Stimulated activated CD4-positive, alpha-beta T cell treated with anti-CD3 and anti-CD28 coated beads, Interleukin-12 subunit alpha, Interleukin-12 subunit beta, amount 100 ng/mL, for 48 hours (primary cell): Measurements from ENCODE around the gene TEKTIP1.
"Not testable (repeated sequence)": the region's sequence is repeated elsewhere in the genome, so short reads cannot be mapped to it uniquely, and the experiment has no call there.

ENCODE experiments used
- DNase-seq, 3 donors: peaks; one replicate each; pipeline ENCODE4 v3.0.0-alpha.2; 2020; ENCODE audit warnings: low read depth in 2 of 3, low spot score in 1 of 3

The TEKTIP1 gene

GRCh38 chr19:3507371-3508120 lies 31.4 kb upstream of the TEKTIP1 start:
- DNase-seq, result peak in 1 of 3 donors; percentile 17

- DNase-seq, result not testable (repeated sequence)
These were observed 30.8 kb upstream of the TEKTIP1 start for GRCh38 chr19:3508121-3508661.

- no peak for DNase-seq
These were observed 30.0 kb upstream of the TEKTIP1 start for GRCh38 chr19:3508771-3509535.

GRCh38 chr19:3509566-3509989 lies 29.4 kb upstream of the TEKTIP1 start:
- DNase-seq, result peak in 2 of 3 donors; percentile 24 to 42

GRCh38 chr19:3510727-3511126 lies 28.2 kb upstream of the TEKTIP1 start:
- DNase-seq, result no peak

GRCh38 chr19:3511506-3512251 lies 27.3 kb upstream of the TEKTIP1 start:
- no peak for DNase-seq

GRCh38 chr19:3512562-3513228 lies 26.3 kb upstream of the TEKTIP1 start:
- DNase-seq, result no peak

GRCh38 chr19:3513229-3514140 lies 25.5 kb upstream of the TEKTIP1 start:
- DNase-seq, result no peak

- no peak for DNase-seq
These were observed 24.0 kb upstream of the TEKTIP1 start for GRCh38 chr19:3514930-3515329.

GRCh38 chr19:3515891-3516422 lies 23.0 kb upstream of the TEKTIP1 start:
- DNase-seq, result no peak

GRCh38 chr19:3516675-3517207 lies 22.2 kb upstream of the TEKTIP1 start:
- no peak for DNase-seq

- DNase-seq, result no peak
These were observed 21.3 kb upstream of the TEKTIP1 start for GRCh38 chr19:3517638-3518037.

- DNase-seq, result no peak
These were observed 20.7 kb upstream of the TEKTIP1 start for GRCh38 chr19:3518255-3518654.

- DNase-seq, result no peak
These were observed 20.3 kb upstream of the TEKTIP1 start for GRCh38 chr19:3518659-3519058.

- no peak for DNase-seq
These were observed 19.8 kb upstream of the TEKTIP1 start for GRCh38 chr19:3519126-3519525.

- DNase-seq, result no peak
These were observed 18.5 kb upstream of the TEKTIP1 start for GRCh38 chr19:3520166-3521103.

- no peak for DNase-seq
These were observed 17.9 kb upstream of the TEKTIP1 start for GRCh38 chr19:3521104-3521445.
